GM21423 (cell line): ENCODE measurements around the gene RIMS1.
"Not testable (repeated sequence)": the region's sequence is repeated elsewhere in the genome, so short reads cannot be mapped to it uniquely, and the experiment has no call there.

ENCODE experiments used
- ATAC-seq: cut with Tn5 transposase; IDR thresholded peaks from one replicate; pipeline ENCODE4 v1.9.1; 2021; ENCODE audit warnings: mild to moderate bottlenecking, moderate library complexity; ENCODE audit not compliant: unreplicated experiment

The RIMS1 gene

GRCh38 chr6:71982389-71982788 is 96.0 kb downstream of the RIMS1 start:
- ATAC-seq: peak; percentile 86

GRCh38 chr6:71983131-71983530 is 96.8 kb downstream of the RIMS1 start:
- no peak for ATAC-seq

GRCh38 chr6:71994705-71995271 is 108.4 kb downstream of the RIMS1 start:
- no peak for ATAC-seq

- ATAC-seq: no peak
These were observed 111.0 kb downstream of the RIMS1 start for GRCh38 chr6:71997341-71997740.

GRCh38 chr6:72002415-72002814 is 116.1 kb downstream of the RIMS1 start:
- no peak for ATAC-seq

GRCh38 chr6:72006591-72006990 is 120.2 kb downstream of the RIMS1 start:
- ATAC-seq: not testable (repeated sequence)

- no peak for ATAC-seq
These were observed 136.5 kb downstream of the RIMS1 start for GRCh38 chr6:72022830-72023229.

GRCh38 chr6:72031471-72031870 is 145.1 kb downstream of the RIMS1 start:
- no peak for ATAC-seq

- no peak for ATAC-seq
These were observed 145.7 kb downstream of the RIMS1 start for GRCh38 chr6:72032086-72032485.

- no peak for ATAC-seq
These were observed 149.1 kb downstream of the RIMS1 start for GRCh38 chr6:72035486-72035885.

- no peak for ATAC-seq
These were observed 149.6 kb downstream of the RIMS1 start for GRCh38 chr6:72035966-72036365.

- ATAC-seq: no peak
These were observed 150.7 kb downstream of the RIMS1 start for GRCh38 chr6:72037006-72037405.

GRCh38 chr6:72040111-72040510 is 153.8 kb downstream of the RIMS1 start:
- ATAC-seq: no peak

- ATAC-seq: no peak
These were observed 155.7 kb downstream of the RIMS1 start for GRCh38 chr6:72042088-72042487.

- ATAC-seq: no peak
These were observed 161.7 kb downstream of the RIMS1 start for GRCh38 chr6:72048080-72048479.

- ATAC-seq: no peak
These were observed 163.0 kb downstream of the RIMS1 start for GRCh38 chr6:72049376-72049775.

- no peak for ATAC-seq
These were observed 174.9 kb downstream of the RIMS1 start for GRCh38 chr6:72061286-72061685.

GRCh38 chr6:72064399-72064975 is 178.1 kb downstream of the RIMS1 start:
- ATAC-seq: no peak

- no peak for ATAC-seq
These were observed 191.7 kb downstream of the RIMS1 start for GRCh38 chr6:72078096-72078495.

GRCh38 chr6:72080260-72080941 is 194.1 kb downstream of the RIMS1 start:
- no peak for ATAC-seq

GRCh38 chr6:72081871-72082270 is 195.5 kb downstream of the RIMS1 start:
- no peak for ATAC-seq

GRCh38 chr6:72083976-72084375 is 197.6 kb downstream of the RIMS1 start:
- no peak for ATAC-seq
